ENCODE data around the gene CD6. TPM values are rescaled to one million over a fixed set of nuclear protein-coding genes. Genes with fewer than 3 reads are reported as not detected.

CD6 gene
- total RNA-seq, 1 donor from 2014 or later: 0.23 TPM

DNA sequence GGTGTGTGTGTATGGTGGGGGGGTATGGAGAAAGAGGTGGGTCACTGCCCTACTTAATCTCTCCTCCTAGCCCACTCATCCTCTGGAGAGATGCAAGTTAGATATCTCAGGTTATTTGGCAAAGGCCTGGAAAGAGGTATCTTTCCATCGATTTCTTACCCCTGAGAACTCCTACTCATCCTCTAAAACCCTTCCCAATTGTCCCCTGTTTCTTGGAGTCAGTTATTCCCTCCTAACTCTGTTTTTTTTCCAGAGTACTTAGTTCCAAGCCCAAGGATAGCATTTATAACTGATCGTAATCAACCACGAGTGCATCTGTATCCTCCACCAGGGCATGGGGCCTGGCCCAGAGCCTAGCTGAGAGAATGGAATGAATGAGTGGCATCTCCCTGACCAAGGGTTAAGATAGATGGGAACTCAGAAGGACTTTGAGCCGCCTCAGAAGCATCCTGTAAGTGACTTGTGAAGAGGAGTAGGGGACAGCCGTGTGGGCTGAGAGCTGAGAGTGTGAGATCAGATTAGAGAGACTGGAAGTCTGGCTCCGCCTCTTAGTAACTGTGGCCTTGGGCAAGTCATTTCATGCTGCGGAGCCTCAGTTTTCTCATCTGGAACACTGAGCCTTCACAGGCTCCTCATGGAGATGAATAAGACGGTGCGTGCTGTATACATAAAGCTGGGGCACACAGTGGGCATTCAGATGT is 16.2 kb downstream of the CD6 start:
- TF ChIP-seq, protein P1, sequence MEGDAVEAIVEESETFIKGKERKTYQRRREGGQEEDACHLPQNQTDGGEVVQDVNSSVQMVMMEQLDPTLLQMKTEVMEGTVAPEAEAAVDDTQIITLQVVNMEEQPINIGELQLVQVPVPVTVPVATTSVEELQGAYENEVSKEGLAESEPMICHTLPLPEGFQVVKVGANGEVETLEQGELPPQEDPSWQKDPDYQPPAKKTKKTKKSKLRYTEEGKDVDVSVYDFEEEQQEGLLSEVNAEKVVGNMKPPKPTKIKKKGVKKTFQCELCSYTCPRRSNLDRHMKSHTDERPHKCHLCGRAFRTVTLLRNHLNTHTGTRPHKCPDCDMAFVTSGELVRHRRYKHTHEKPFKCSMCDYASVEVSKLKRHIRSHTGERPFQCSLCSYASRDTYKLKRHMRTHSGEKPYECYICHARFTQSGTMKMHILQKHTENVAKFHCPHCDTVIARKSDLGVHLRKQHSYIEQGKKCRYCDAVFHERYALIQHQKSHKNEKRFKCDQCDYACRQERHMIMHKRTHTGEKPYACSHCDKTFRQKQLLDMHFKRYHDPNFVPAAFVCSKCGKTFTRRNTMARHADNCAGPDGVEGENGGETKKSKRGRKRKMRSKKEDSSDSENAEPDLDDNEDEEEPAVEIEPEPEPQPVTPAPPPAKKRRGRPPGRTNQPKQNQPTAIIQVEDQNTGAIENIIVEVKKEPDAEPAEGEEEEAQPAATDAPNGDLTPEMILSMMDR (conservative IDR thresholded peaks at IDR 0.05; ENCODE audit: low read depth, low read length): no peak
- H3K4me3 ChIP-seq (ENCODE audit: low read depth, low read length): no peak overlapping the region
- DNase-seq (ENCODE audit: low read depth): no peak

DNA sequence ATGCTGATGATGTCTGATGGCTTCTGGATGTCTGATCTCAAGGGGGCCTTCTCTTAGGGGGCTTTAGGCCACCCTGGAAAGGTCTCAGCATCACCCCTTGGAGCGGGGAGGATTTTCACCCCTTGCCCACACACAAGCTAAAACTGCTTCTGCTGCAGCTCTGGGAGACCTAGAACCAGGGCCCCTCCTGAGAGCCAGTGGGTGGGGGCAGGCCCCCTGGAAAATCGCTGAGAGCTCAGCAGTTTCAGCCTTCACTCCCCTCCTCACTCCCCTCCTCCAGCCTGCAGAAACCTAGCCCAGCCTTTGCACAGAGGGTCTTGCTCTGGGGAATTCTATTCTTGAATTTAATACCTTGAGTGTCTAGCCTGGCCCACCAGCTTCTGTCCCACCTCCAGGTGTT is 17.2 kb downstream of the CD6 start:
- TF ChIP-seq, protein P1 (conservative IDR thresholded peaks at IDR 0.05; ENCODE audit: low read depth, low read length): no peak
- no peak for DNase-seq (ENCODE audit: low read depth)
- no peak overlapping the region for H3K4me3 ChIP-seq (ENCODE audit: low read depth, low read length)

DNA sequence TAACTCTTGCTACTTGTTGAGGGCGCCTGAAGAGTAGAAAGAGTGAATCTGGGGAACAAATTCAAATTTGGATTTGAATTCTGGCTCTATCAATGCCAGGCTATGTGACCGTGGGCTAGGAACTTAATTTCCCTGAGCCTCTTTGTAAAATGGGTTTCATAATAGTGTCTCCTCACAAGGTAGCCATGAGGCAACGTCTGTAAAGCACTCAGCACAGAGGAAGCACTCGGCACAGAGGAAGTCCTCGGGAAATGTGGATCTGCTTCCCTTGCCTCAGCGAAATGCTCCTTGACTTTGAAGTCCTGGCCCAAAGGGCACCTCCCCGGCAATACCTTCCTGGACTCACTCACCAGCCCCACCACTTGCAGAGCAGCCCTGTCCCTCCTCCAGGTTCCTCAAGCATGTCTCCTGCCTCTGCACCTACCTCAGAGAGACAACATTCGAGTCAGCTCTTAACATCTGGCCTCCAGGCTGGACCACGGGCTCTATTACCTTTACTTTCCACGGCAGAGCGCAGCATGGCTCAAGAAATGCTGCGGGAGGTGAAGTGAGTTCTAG is 17.7 kb downstream of the CD6 start:
- H3K4me3 ChIP-seq (ENCODE audit: low read depth, low read length): no peak overlapping the region
- TF ChIP-seq, protein P1 (conservative IDR thresholded peaks at IDR 0.05; ENCODE audit: low read depth, low read length): no peak
- no peak for DNase-seq (ENCODE audit: low read depth)

DNA sequence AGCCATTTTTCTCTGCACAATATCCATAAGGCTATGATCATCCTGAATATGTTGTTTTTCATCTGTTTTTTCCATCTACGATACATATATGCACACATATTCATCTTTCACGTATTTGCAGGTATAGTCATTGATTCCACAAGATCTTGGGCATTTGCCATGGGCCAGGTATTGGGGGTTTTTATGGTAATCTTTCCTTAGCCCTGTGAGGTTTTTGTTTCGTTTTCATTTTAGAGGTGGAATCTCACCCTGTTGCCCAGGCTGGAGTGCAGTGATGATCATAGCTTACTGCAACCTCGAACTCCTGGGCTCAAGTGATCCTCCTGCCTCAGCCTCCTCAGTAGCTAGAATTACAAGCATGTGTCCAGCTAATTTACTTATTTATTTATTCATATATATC is 20.0 kb downstream of the CD6 start:
- TF ChIP-seq, protein P1 (conservative IDR thresholded peaks at IDR 0.05; ENCODE audit: low read depth, low read length): no peak
- DNase-seq (ENCODE audit: low read depth): no peak
- no peak overlapping the region for H3K4me3 ChIP-seq (ENCODE audit: low read depth, low read length)

DNA sequence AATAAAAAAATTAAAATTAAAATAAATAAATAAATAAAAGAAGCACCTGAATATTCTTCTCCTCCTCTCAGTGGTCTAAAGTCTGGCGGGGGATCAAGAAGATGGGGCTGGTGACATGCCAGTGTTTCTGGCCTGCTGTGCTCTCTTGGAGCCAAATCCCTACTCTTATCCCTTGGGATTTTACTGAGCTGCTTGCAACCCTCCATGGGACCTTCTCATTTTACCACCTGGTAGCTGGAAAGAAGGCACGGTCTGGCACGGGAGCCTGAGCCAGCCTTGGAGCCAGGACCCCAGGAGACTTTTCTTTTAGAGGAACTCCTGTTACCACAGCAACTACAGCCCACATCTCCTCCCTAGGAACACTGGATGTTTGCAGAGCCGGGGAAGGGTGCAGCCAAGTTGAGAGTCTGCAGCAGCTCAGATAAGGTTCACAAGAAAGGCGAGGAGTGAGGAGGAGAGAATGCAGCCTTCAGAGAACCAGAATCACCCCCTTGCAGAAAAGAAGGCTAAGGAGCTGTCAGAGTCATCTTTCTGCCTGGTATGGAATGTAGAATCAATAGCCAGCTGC is 21.4 kb downstream of the CD6 start:
- no peak overlapping the region for H3K4me3 ChIP-seq (ENCODE audit: low read depth, low read length)
- TF ChIP-seq, protein P1 (conservative IDR thresholded peaks at IDR 0.05; ENCODE audit: low read depth, low read length): no peak
- DNase-seq (ENCODE audit: low read depth): no peak

DNA sequence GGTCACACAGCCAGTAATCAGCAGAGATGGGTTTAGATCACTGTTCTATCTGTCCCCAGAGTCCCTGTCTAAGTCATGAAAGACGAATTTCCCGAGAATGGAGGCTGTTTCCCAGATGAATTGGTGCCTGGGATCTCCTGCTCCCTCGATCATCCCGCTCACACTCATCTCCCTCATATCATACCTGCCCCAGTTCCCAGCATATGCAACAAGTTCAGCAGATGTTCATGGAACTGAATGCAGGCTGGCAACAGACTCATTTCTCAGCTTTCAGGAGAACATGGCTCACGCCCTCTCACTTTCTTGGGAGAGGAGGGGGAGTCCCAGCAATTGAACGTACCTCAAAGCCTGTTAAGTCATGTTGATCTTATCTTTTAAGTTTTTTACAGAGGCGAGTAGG is 22.1 kb downstream of the CD6 start:
- DNase-seq (ENCODE audit: low read depth): no peak
- TF ChIP-seq, protein P1 (conservative IDR thresholded peaks at IDR 0.05; ENCODE audit: low read depth, low read length): no peak
- H3K4me3 ChIP-seq (ENCODE audit: low read depth, low read length): no peak overlapping the region

All from epithelial cell of proximal tubule (primary cell).